ENCODE results near the gene PAFAH1B2.

Gene PAFAH1B2

GRCh38 chr11:117222991-117223740 lies 79.1 kb downstream of the PAFAH1B2 start:
- no peak for DNase-seq

GRCh38 chr11:117223741-117224689 lies 79.9 kb downstream of the PAFAH1B2 start:
- DNase-seq: no peak

GRCh38 chr11:117225553-117226170 lies 81.6 kb downstream of the PAFAH1B2 start:
- DNase-seq: no peak
